ENCODE data around the gene SPAG9.

DNA sequence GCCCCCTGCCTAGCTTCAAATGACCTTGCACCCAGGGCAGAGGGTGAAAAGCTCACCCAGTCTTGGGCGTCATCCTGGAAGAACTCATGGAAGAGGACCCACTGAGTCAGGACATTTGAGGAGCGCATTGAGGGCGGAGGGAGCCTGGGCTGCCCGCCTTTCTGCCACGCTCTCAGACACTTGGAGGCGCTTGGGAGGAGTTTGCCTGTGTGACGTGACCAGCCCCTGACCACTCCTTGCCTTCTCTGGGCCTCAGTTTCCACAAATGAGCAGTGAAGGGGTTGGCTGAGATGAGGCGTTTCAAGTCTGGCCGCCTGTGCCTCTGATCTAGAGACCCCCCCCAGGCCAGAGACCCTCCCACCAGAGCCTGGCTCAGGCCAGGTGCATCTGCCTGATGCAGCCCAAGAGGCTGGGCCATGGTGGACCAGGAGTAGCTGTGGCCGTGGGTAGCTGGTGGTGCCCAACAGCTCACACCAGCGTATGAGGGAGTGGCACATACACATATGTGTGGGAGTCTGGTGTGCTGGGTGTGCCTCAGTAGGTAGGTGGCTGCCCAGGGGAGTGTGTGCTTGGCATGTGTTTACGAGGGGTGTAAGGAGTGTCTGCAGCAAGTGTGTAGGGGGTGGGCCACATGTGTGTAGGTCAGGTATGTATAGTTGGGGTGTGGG is 174.3 kb downstream of the SPAG9 start:
- TF ChIP-seq POLR2AphosphoS5 (IDR thresholded peaks at IDR 0.05; ENCODE audit: borderline replicate concordance, low read depth, low read length) (no peak), EZH2 (IDR thresholded peaks at IDR 0.05) (no peak), FOXP2 (optimal IDR thresholded peaks at IDR 0.05; ENCODE audit: control extremely low read depth, extremely low read length, insufficient read depth) (no peak)
